HepG2 (cell line): ENCODE measurements around the gene RLN3. TPM values are rescaled to one million over a fixed set of nuclear protein-coding genes. Genes with fewer than 3 reads are reported as not detected.

Experiments used
- ARID2 ChIP-seq: sonication (generic); formaldehyde crosslinking; IDR thresholded peaks from 2 replicates; pipeline ENCODE4 v1.8.1; 2022; ENCODE audit warnings: mild to moderate bottlenecking, missing genetic modification reagents, borderline replicate concordance
- ARNT ChIP-seq: fragments of 450-650 bp; IDR thresholded peaks from 2 replicates; pipeline ENCODE4 v1.6.1; 2017
- ARNTL ChIP-seq: sonication (generic); formaldehyde crosslinking; IDR thresholded peaks from 2 replicates; pipeline ENCODE4 v1.4.0; 2020; ENCODE audit warnings: mild to moderate bottlenecking, missing genetic modification reagents
- ATF7 ChIP-seq, 2 experiments: fragments of 450-650 bp in 1 of 2; sonication (generic) in 1 of 2; formaldehyde crosslinking in 1 of 2; IDR thresholded peaks; 2 replicates each; pipeline versions ENCODE4 v1.4.0 to v1.6.1; 2016 to 2020; ENCODE audit warnings: antibody characterized with exemption in 1 of 2, mild to moderate bottlenecking in 1 of 2, missing genetic modification reagents in 1 of 2
- FOXP1 ChIP-seq, 2 experiments: fragments of 450-650 bp in 1 of 2; IDR thresholded peaks; 2 replicates each; pipeline ENCODE4 v1.6.1; 2017 to 2018; ENCODE audit warnings: antibody characterized with exemption in 1 of 2
- IRF9 ChIP-seq: sonication (generic); formaldehyde crosslinking; IDR thresholded peaks from 2 replicates; pipeline ENCODE4 v1.8.0; 2022; ENCODE audit warnings: missing genetic modification reagents, mild to moderate bottlenecking, borderline replicate concordance
- IRX3 ChIP-seq: sonication (generic); formaldehyde crosslinking; IDR thresholded peaks from 2 replicates; pipeline ENCODE4 v1.8.1; 2023; ENCODE audit warnings: mild to moderate bottlenecking, low read depth, missing genetic modification reagents, borderline replicate concordance
- NR2C2 ChIP-seq: sonication (generic); formaldehyde crosslinking; IDR thresholded peaks from 2 replicates; pipeline ENCODE4 v1.4.0; 2020; ENCODE audit warnings: missing genetic modification reagents, mild to moderate bottlenecking, moderate library complexity, borderline replicate concordance
- PAX8 ChIP-seq: sonication (generic); formaldehyde crosslinking; IDR thresholded peaks from 2 replicates; pipeline ENCODE4 v1.8.0; 2022; ENCODE audit warnings: mild to moderate bottlenecking, missing genetic modification reagents, borderline replicate concordance
- PHF5A ChIP-seq: IDR thresholded peaks from one replicate; pipeline ENCODE4 v1.6.1; 2018; ENCODE audit warnings: low read depth, missing genetic modification reagents; ENCODE audit not compliant: unreplicated experiment
- POLR2AphosphoS2 ChIP-seq: IDR thresholded peaks from 2 replicates; pipeline ENCODE4 v1.6.1; 2011; ENCODE audit warnings: low read depth, low read length, improper control_type of control experiment
- RBM22 ChIP-seq: fragments of 200-400 bp; formaldehyde crosslinking; optimal IDR thresholded peaks from 2 replicates; pipeline ENCODE3; 2017; ENCODE audit warnings: mild to moderate bottlenecking, low read length, moderate library complexity
- RBM39 ChIP-seq: fragments of 200-400 bp; formaldehyde crosslinking; IDR thresholded peaks from one replicate; pipeline ENCODE4 v1.6.1; 2018; ENCODE audit warnings: antibody characterized with exemption, mild to moderate bottlenecking, low read depth, low read length; ENCODE audit not compliant: poor library complexity, severe bottlenecking
- SETDB1 ChIP-seq: sonication (generic); formaldehyde crosslinking; IDR thresholded peaks from 2 replicates; pipeline ENCODE4 v1.5.1; 2020; ENCODE audit warnings: missing genetic modification reagents, mild to moderate bottlenecking, borderline replicate concordance
- SKI ChIP-seq: fragments of 450-650 bp; IDR thresholded peaks from one replicate; pipeline ENCODE4 v1.6.1; 2018; ENCODE audit warnings: mild to moderate bottlenecking; ENCODE audit not compliant: partially characterized antibody
- TOPORS ChIP-seq: sonication (generic); formaldehyde crosslinking; IDR thresholded peaks from 2 replicates; pipeline ENCODE4 v1.8.0; 2023; ENCODE audit warnings: mild to moderate bottlenecking, missing genetic modification reagents
- ZBTB37 ChIP-seq: sonication (generic); formaldehyde crosslinking; IDR thresholded peaks from 2 replicates; pipeline ENCODE4 v1.4.0; 2020; ENCODE audit warnings: mild to moderate bottlenecking, missing genetic modification reagents
- ZIK1 ChIP-seq: sonication (generic); formaldehyde crosslinking; IDR thresholded peaks from 2 replicates; pipeline ENCODE4 v1.5.0; 2020; ENCODE audit warnings: mild to moderate bottlenecking, low read depth, missing genetic modification reagents, borderline replicate concordance
- ZMAT3 ChIP-seq: sonication (generic); formaldehyde crosslinking; conservative IDR thresholded peaks from 2 replicates; pipeline ENCODE4 v1.7.0; 2021; ENCODE audit warnings: missing genetic modification reagents
- ZNF446 ChIP-seq: sonication (generic); formaldehyde crosslinking; IDR thresholded peaks from 2 replicates; pipeline ENCODE4 v1.5.0; 2020; ENCODE audit warnings: mild to moderate bottlenecking, missing genetic modification reagents
- ZNF510 ChIP-seq: sonication (generic); formaldehyde crosslinking; IDR thresholded peaks from 2 replicates; pipeline ENCODE4 v1.4.0; 2020; ENCODE audit warnings: low read depth, mild to moderate bottlenecking, missing genetic modification reagents
- ZNF607 ChIP-seq: sonication (generic); formaldehyde crosslinking; IDR thresholded peaks from 2 replicates; pipeline ENCODE4 v1.5.1; 2020; ENCODE audit warnings: missing genetic modification reagents, mild to moderate bottlenecking, borderline replicate concordance
- ZNF776 ChIP-seq: sonication (generic); formaldehyde crosslinking; IDR thresholded peaks from 2 replicates; pipeline ENCODE4 v1.4.0; 2020; ENCODE audit warnings: mild to moderate bottlenecking, missing genetic modification reagents
- ZNF777 ChIP-seq: sonication (generic); formaldehyde crosslinking; IDR thresholded peaks from 2 replicates; pipeline ENCODE4 v1.4.0; 2020; ENCODE audit warnings: missing genetic modification reagents
- polyA plus RNA-seq, 8 experiments: library from polyadenylated mRNA; depleted of rRNA in 3 of 8; stranded (reverse) in 7 of 8; unstranded in 1 of 8; fragments of >200 nt; fragmentation: Illumina TruSeq in 4 of 8; extraction: Trizol in 4 of 8; gene quantifications; 2 replicates each; pipeline versions ENCODE4 v1.2.1 to v1.2.3, GENCODE V29; 2011 to 2016; ENCODE audit warnings: low read depth in 4 of 8, missing spikeins in 1 of 8, mixed read lengths in 1 of 8; ENCODE audit not compliant: insufficient read depth in 1 of 8
- total RNA-seq, 5 experiments: library from RNA; depleted of rRNA; stranded (reverse); fragments of >200 nt; fragmentation: Illumina TruSeq; extraction: Trizol; gene quantifications; 2 replicates each; pipeline ENCODE4 v1.2.3, GENCODE V29; 2016; ENCODE audit warnings: low read depth in 1 of 5
- TF ChIP-seq, protein P1 (sequence below): sonication (generic); formaldehyde crosslinking; IDR thresholded peaks from 2 replicates; pipeline ENCODE4 v1.8.0; 2022; ENCODE audit warnings: missing genetic modification reagents, mild to moderate bottlenecking, moderate library complexity, borderline replicate concordance

The RLN3 gene
- total and polyA plus RNA-seq, 2 of the 13 experiments (the other 11 are each of a cell fraction or from before 2014, with no cell fraction given): not detected

- TF ChIP-seq IRF9 (peak; percentile 89; the same call in 1 of the 2 replicates), PAX8 (no peak), NR2C2 (CRISPR knock-in tag) (peak; percentile 42; the same call in 1 of the 2 replicates), FOXP1 (IDR thresholded peaks at IDR 0.05) (no peak), FOXP1 (CRISPR knock-in tag; IDR thresholded peaks at IDR 0.05) (no peak), ZBTB37 (CRISPR knock-in tag) (no peak), SKI (peak; percentile 34), RBM22 (no peak), IRX3 (peak; percentile 36; the same call in 1 of the 2 replicates), ARID2 (no peak), ZNF776 (CRISPR knock-in tag) (0 out of 2 replicates have a peak, but pooled peaks have one; percentile 44), TOPORS (CRISPR knock-in tag) (no peak), ZNF510 (CRISPR knock-in tag) (no peak), SETDB1 (CRISPR knock-in tag) (no peak), ARNT (no peak), ZNF446 (CRISPR knock-in tag) (peak; percentile 67; the same call in 1 of the 2 replicates), ATF7 (IDR thresholded peaks at IDR 0.05) (peak; percentile 100), ATF7 (CRISPR knock-in tag; IDR thresholded peaks at IDR 0.05) (peak; percentile 100), ARNTL (CRISPR knock-in tag) (no peak; the same call in 1 of the 2 replicates), ZMAT3 (peak; percentile 68; the same call in 1 of the 2 replicates), PHF5A (CRISPR knock-in tag) (peak; percentile 68), ZIK1 (CRISPR knock-in tag) (no peak), POLR2AphosphoS2 (no peak), RBM39 (no peak), ZNF777 (peak; percentile 89), ZNF607 (CRISPR knock-in tag) (no peak)
- TF ChIP-seq, protein P1, sequence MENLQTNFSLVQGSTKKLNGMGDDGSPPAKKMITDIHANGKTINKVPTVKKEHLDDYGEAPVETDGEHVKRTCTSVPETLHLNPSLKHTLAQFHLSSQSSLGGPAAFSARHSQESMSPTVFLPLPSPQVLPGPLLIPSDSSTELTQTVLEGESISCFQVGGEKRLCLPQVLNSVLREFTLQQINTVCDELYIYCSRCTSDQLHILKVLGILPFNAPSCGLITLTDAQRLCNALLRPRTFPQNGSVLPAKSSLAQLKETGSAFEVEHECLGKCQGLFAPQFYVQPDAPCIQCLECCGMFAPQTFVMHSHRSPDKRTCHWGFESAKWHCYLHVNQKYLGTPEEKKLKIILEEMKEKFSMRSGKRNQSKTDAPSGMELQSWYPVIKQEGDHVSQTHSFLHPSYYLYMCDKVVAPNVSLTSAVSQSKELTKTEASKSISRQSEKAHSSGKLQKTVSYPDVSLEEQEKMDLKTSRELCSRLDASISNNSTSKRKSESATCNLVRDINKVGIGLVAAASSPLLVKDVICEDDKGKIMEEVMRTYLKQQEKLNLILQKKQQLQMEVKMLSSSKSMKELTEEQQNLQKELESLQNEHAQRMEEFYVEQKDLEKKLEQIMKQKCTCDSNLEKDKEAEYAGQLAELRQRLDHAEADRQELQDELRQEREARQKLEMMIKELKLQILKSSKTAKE (CRISPR knock-in tag): no peak
Observed at GRCh38 chr19:14006766-14007562, 21.0 kb upstream of the RLN3 start (continued).
